ENCODE results near the gene TBPL2. TPM values are rescaled to one million over a fixed set of nuclear protein-coding genes. Genes with fewer than 3 reads are reported as not detected.

The TBPL2 gene
- total RNA-seq, 1 donor, result not detected

DNA sequence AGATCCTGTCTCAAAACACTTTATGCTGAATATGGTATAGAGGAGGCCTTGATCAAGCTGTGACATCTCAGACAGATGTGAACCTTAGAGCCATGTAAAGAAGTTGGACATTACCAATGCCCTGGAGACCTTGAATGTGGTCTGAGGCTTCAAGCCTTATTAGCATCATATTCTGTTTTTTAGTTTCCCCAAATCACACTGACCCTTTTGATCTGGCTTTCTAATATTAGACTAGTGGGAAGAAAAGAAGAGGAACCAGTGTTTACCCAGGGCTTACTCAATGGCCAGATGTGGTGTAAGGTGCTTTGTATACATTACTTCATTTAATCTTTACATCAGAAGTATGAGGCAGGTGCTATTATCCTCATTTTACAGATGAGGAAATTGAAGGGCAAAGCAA lies 10.6 kb upstream of the TBPL2 start:
- H3K9me3 ChIP-seq (ENCODE audit: low read depth, low read length), result no peaks in the 10 kb centered on the region
- H3K27me3 ChIP-seq (ENCODE audit: insufficient read depth, low read length), result no peaks in the 10 kb centered on the region
- H3K4me3 ChIP-seq (ENCODE audit: low read length), result no peak overlapping the region
- H3K4me1 ChIP-seq (ENCODE audit: insufficient read depth, low read length), result peaks cover 3% of the 10 kb centered on the region

DNA sequence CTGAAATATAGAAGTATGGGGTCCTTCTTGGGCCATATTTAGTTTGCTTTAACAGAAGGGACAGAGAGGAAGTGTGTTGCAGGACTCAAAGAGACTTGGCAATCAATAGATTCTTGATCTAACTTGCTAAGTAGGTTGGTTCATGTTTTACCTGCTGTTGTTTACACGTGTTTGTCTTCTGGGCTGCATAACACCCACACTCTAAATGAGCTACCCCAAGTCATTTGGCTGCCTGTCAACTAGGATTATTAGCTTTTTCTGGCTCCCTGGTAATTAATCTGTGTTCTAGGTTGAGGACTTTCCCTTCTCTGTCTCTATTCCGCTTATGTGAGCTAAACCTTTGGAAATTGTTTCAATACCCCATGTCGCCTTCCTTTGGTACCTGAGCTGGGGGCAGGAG lies 10.1 kb upstream of the TBPL2 start:
- Histone ChIP-seq H3K4me1 (ENCODE audit: insufficient read depth, low read length) (peaks cover 3% of the 10 kb centered on the region), H3K27me3 (ENCODE audit: insufficient read depth, low read length) (no peaks in the 10 kb centered on the region)

DNA sequence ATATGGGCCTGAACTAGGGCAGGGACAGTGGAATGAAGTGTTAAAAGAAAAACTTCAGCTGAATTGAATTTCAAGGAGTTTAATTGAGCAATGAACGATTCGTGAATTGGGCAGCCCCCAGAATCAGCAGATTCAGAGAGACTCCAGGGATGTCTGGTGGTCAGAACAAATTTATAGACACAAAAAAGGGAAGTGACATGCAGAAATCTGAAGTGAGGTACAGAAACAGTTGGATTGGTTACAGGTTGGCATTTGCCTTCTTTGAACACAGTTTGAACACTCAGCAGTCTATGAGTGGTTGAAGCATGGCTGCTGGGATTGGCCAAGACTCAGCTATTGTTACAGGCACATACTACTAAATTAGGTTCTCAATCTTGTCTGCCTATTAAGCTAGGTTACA lies 9.7 kb upstream of the TBPL2 start:
- H3K4me1 ChIP-seq (ENCODE audit: insufficient read depth, low read length), result peaks cover 3% of the 10 kb centered on the region
- no peak overlapping the region for H3K4me3 ChIP-seq (ENCODE audit: low read length)
- no peaks in the 10 kb centered on the region for H3K27me3 ChIP-seq (ENCODE audit: insufficient read depth, low read length)
- no peaks in the 10 kb centered on the region for H3K9me3 ChIP-seq (ENCODE audit: low read depth, low read length)

More for the DNA sequence above, 10.1 kb upstream of the TBPL2 start:
- no peak overlapping the region for H3K4me3 ChIP-seq (ENCODE audit: low read length)
- no peaks in the 10 kb centered on the region for H3K9me3 ChIP-seq (ENCODE audit: low read depth, low read length)

DNA sequence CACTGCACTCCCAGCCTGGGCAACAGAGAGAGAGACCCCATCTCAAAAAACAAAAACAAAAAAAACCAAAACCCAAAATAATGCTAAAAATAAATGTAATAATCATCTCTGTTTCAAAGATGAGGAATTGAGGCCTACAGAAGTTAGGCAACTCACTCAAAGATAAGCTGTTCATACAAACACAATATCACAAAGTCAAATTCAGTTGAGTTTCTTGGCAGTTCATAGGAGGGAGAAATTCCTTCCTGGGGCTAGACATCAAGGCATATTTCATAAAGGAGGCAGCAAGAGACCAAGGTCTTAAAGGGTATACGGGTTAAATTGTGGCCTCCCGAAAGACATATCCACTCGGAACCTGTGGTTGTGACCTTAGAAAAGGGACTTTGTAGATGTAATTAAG lies 8.7 kb upstream of the TBPL2 start:
- H3K4me3 ChIP-seq (ENCODE audit: low read length), result no peak overlapping the region
- no peaks in the 10 kb centered on the region for H3K4me1 ChIP-seq (ENCODE audit: insufficient read depth, low read length)
- no peaks in the 10 kb centered on the region for H3K9me3 ChIP-seq (ENCODE audit: low read depth, low read length)
- no peaks in the 10 kb centered on the region for H3K27me3 ChIP-seq (ENCODE audit: insufficient read depth, low read length)

DNA sequence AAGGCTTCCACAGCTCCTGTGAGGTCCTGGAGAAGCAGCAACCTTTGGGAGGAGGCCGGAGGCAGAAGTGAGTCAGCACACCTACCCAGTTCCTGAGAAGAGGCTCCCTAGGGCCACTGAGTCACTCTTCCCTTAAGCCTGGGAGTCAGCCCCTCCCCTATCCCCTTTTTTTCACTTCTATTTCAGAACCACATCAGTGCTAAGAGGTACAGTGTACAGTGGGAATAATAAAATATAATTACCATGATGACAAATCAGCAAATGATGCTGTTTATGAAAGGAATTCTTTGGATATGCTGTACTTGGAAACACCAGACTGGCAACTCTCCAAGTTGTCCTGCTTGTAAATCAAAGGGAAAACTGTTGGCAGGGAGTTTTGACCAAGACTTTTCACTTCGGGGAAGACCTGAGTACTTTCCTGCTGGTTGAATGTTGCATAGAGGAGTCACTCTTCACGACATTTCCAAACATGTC lies 7.8 kb upstream of the TBPL2 start:
- H3K4me3 ChIP-seq (ENCODE audit: low read length), result no peak overlapping the region
- H3K9me3 ChIP-seq (ENCODE audit: low read depth, low read length), result no peaks in the 10 kb centered on the region
- no peaks in the 10 kb centered on the region for H3K27me3 ChIP-seq (ENCODE audit: insufficient read depth, low read length)
- H3K4me1 ChIP-seq (ENCODE audit: insufficient read depth, low read length), result no peaks in the 10 kb centered on the region

DNA sequence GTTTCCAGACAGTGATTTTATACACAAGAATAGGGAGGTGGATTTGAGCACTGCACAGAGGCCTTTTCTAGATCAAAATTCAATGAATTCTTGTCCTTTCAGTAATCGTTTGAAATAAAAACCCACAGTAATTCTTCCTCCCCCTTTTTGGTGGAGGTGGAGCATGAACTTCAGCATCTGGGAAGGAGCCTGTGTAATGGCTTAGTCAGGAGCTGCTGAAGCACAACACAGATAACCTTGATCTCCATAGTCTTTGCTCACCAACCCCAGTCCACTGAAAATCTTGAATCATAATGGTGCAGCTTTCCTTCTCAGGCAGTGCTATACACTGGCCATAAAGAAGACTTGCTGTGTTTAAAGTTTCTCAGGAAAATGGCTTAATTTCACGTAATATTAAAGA lies 6.4 kb upstream of the TBPL2 start:
- Histone ChIP-seq H3K27me3 (ENCODE audit: insufficient read depth, low read length) (no peaks in the 10 kb centered on the region), H3K4me3 (ENCODE audit: low read length) (no peak overlapping the region), H3K4me1 (ENCODE audit: insufficient read depth, low read length) (no peaks in the 10 kb centered on the region), H3K9me3 (ENCODE audit: low read depth, low read length) (no peaks in the 10 kb centered on the region)

DNA sequence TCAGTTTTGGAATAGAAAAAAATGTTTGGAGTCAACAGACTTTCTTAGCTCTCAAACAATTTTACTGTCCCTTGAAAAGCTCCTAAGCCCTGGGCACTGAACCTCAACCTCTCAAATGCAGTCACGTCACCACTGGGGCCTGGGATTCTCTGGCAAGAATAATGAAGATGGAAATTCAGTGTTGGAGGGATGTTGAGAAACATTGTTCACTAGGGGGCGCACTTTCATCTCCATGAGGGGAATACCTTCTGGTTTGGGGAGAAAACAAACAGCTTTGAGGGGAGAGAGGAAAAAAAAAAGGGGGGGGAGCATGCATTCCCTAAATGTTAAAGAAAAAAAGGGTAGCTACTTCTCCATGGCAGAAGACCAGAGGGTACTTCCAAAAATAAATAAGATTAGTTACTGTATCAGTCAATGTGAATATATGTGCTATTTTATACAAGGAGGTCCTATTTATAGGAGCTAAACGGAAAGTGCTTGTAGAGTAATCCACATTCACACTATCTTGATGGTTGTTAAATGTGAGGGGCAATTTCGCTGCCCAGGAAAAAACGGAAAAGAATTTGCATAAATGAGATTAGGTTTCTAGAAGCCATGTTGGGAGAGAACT lies 5.8 kb upstream of the TBPL2 start:
- no peaks in the 10 kb centered on the region for H3K4me1 ChIP-seq (ENCODE audit: insufficient read depth, low read length)
- no peak overlapping the region for H3K4me3 ChIP-seq (ENCODE audit: low read length)
- H3K27me3 ChIP-seq (ENCODE audit: insufficient read depth, low read length), result no peaks in the 10 kb centered on the region
- H3K9me3 ChIP-seq (ENCODE audit: low read depth, low read length), result no peaks in the 10 kb centered on the region

DNA sequence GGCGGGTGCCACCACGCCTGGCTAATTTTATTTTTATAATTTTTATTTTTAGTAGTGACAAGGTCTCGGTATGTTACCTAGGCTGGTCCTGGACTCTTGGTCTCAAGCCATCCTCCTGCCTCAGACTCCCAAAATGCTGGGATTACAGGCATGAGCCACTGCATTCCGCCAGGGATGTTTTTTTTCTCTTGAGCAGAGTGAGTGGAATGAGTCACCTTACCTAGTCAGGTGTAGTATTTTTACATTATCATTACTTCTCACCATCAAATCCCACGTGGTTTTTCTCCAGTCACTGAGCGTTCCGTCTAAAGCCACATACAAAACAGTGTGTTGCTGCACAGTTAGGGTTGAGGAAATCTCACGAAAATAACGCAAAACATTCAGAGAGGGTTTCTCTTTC lies 870 bp upstream of the TBPL2 start:
- H3K27me3 ChIP-seq (ENCODE audit: insufficient read depth, low read length), result peaks cover 5% of the 10 kb centered on the region
- no peaks in the 10 kb centered on the region for H3K9me3 ChIP-seq (ENCODE audit: low read depth, low read length)
- H3K4me3 ChIP-seq (ENCODE audit: low read length), result no peak overlapping the region
- H3K4me1 ChIP-seq (ENCODE audit: insufficient read depth, low read length), result no peaks in the 10 kb centered on the region

DNA sequence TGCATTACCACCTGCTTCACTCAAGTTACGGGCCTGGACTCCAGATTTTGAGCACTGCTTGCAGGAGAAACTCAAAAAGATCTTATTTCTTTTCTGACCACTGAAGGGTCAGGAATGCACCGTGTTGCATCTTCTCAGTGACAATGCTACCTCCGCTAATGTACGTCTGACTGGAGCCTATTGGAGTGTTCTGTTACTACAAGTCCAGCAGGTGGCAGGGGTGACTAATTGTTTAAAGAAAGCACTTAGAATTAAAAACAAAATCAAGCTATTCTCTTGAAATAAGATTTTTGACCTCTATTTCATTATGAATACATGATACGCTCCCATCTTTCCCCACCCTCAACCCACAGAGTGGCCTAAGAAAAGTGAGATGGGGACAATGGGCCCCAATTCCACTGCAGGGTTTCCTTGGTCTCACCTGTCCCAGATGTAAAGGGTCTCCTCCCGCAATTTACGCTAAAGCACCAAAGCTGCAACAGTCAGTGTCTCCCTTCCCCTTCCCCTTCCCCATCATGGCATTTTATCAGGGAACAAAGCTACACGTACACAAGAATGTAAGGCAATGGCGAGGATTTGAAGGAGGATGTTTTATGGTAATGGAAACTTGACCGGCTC lies 2.2 kb downstream of the TBPL2 start:
- no peak overlapping the region for H3K4me3 ChIP-seq (ENCODE audit: low read length)
- peaks cover 9% of the 10 kb centered on the region for H3K27me3 ChIP-seq (ENCODE audit: insufficient read depth, low read length)
- no peaks in the 10 kb centered on the region for H3K9me3 ChIP-seq (ENCODE audit: low read depth, low read length)
- peaks cover 11% of the 10 kb centered on the region for H3K4me1 ChIP-seq (ENCODE audit: insufficient read depth, low read length)

DNA sequence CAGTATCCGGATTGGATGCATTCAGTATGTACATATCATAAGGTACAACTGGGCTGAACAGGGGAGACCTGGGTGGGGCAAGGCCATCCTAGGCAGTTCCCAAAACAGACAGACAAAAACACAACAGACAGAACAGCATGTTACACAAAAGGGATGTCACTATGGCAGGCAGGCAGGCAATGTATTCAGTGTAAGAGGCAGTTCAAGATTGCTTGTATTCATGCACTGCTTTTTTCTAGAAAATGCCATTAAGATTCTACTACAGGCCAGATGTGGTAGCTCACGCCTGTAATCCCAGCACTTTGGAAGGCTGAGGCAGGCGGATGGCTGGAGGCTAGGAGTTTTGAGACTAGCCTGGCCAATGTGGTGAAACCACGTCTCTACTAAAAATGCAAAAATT lies 3.5 kb downstream of the TBPL2 start:
- H3K4me3 ChIP-seq (ENCODE audit: low read length), result no peak overlapping the region
- peaks cover 11% of the 10 kb centered on the region for H3K4me1 ChIP-seq (ENCODE audit: insufficient read depth, low read length)
- H3K9me3 ChIP-seq (ENCODE audit: low read depth, low read length), result no peaks in the 10 kb centered on the region
- H3K27me3 ChIP-seq (ENCODE audit: insufficient read depth, low read length), result peaks cover 9% of the 10 kb centered on the region

DNA sequence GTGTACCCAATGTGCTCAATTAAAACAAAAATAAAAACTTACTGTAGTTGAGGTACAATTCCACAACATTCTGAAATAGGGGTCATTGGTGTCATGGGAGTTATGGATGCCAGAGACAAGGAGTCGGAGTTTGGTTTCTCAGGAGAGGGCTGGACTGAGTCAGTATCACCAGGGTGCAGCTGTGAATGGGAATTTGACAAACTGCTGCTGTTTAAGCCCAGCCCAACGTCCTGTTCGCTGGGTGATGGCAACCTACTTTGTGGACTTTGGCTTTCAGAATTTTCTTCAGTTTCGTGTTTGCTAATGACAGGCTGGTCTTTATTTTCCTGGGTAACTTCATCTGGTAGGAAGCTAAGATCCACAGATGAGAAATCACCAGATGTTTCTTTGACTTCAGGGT lies 3.9 kb downstream of the TBPL2 start:
- Histone ChIP-seq H3K4me3 (ENCODE audit: low read length) (no peak overlapping the region), H3K9me3 (ENCODE audit: low read depth, low read length) (no peaks in the 10 kb centered on the region), H3K4me1 (ENCODE audit: insufficient read depth, low read length) (peaks cover 11% of the 10 kb centered on the region), H3K27me3 (ENCODE audit: insufficient read depth, low read length) (peaks cover 9% of the 10 kb centered on the region)

DNA sequence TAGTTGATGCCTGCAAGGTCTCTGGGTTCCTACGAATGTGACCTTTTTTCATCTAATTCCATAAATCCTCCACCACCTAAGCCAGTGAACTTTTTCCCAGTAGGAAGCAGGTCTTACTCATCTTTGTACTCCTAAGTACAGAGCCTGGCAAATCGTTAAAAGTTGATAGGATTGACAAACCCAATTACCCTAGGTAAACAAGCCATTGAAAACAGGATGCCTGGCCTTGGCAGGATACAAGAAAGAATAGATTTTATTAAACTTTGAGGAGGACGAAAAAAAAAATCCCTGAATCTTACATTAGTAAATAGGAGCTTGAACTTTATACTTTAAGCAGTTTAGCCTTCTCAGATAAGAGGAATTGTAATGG lies 5.6 kb downstream of the TBPL2 start:
- Histone ChIP-seq H3K4me3 (ENCODE audit: low read length) (no peak overlapping the region), H3K9me3 (ENCODE audit: low read depth, low read length) (no peaks in the 10 kb centered on the region), H3K4me1 (ENCODE audit: insufficient read depth, low read length) (peaks cover 11% of the 10 kb centered on the region), H3K27me3 (ENCODE audit: insufficient read depth, low read length) (peaks cover 9% of the 10 kb centered on the region)

DNA sequence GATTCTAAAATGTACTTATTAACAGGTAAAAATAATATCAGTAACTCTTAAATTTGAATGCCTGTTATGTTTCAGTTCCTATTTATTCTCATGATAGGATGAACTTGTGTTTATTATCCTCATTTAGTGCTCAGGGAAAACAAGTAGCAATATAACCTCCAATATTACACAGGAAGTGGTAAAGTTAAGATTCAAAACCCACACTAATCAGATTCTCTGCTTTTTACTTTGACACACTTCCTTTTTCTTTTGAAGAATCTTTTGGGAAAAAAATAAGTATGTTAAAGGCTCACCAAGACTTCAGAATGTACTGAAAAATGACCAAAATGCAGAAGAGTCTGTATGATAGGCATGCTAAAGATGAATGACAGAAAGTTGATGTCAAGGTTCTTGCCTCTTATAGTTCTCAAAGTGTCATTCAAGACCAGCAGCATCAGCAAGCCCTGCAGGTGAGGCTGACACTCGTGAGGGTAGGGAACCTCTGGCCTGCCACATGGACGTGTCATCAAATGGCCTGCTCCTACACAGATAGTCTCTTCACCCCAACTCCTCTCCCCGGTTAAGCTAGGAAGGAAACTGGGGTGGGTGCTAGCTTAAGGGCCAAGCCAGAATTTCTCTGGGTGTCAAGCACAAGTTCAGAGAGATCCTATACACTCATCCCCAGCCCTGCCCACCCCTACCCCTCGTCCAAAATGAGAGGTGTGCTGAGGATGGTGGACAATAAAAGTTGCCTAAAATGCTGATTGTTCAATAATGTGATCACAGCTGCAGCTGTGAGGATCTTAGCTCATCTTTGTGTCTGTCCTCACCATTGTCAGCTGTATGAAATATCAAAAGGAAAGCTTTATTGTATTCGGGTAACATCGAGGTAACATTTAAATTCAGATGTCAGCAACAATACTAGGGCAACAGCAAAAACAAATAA lies 6.3 kb downstream of the TBPL2 start:
- Histone ChIP-seq H3K4me1 (ENCODE audit: insufficient read depth, low read length) (peaks cover 11% of the 10 kb centered on the region), H3K4me3 (ENCODE audit: low read length) (no peak overlapping the region), H3K27me3 (ENCODE audit: insufficient read depth, low read length) (peaks cover 9% of the 10 kb centered on the region), H3K9me3 (ENCODE audit: low read depth, low read length) (no peaks in the 10 kb centered on the region)

DNA sequence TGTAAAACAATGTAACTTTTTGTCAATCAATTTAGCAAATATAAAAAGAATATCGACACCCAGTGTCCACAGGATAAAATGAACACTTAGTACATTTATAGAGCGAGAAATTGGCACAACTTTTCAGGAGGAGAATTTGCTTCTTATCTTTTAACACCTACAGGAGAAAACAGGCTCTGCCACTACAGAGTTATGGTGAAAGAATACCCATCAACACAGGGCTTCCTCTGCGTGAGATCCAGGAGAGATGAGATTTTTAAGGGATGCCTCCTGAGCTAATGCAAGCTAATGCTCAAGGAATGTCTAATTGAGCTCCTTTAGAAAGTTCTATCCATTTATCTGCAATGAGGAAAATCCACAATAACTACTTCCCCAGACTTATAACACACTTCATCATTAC lies 7.8 kb downstream of the TBPL2 start:
- H3K9me3 ChIP-seq (ENCODE audit: low read depth, low read length), result no peaks in the 10 kb centered on the region
- H3K4me1 ChIP-seq (ENCODE audit: insufficient read depth, low read length), result peaks cover 11% of the 10 kb centered on the region
- no peak overlapping the region for H3K4me3 ChIP-seq (ENCODE audit: low read length)

DNA sequence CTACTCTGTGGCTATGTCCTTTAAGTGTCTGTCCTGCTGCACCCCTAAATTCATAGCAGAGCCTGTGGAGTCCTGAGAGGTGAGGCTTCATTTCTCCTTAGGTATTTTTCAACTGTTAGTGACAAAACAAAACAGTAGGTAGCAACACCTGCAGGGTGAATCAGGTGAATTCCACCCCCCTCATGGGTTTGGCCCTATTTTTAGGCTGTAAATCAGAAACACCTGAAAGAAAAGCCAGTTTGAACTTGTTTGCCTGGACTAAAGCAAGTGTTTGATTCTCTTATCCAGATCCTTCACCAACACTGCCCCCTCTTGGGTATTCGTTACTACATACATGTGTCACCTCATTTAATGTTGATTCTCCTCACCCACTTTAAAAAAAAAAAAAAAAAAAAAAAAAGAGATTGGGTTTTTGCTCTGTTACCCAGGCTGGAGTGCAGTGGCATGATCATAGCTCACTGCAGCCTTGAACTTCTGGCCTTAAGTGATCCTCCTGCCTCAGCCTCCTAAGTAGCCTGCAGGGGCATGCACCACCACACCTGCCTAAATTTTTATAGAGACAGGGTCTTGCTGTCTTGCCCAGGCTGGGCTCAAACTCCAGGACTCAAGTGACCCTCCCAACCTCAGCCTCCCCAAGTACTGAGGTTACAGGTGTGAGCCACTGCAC lies 10.3 kb downstream of the TBPL2 start:
- no peak overlapping the region for H3K4me3 ChIP-seq (ENCODE audit: low read length)
- H3K27me3 ChIP-seq (ENCODE audit: insufficient read depth, low read length), result peaks cover 4% of the 10 kb centered on the region
- no peaks in the 10 kb centered on the region for H3K9me3 ChIP-seq (ENCODE audit: low read depth, low read length)

More for the DNA sequence above, 7.8 kb downstream of the TBPL2 start:
- H3K27me3 ChIP-seq (ENCODE audit: insufficient read depth, low read length), result peaks cover 9% of the 10 kb centered on the region

More for the DNA sequence above, 10.3 kb downstream of the TBPL2 start:
- peaks cover 11% of the 10 kb centered on the region for H3K4me1 ChIP-seq (ENCODE audit: insufficient read depth, low read length)
